NCI-H2171 (cell line): ENCODE data around the gene ZNF548.
"Not testable (repeated sequence)": the region's sequence is repeated elsewhere in the genome, so short reads cannot be mapped to it uniquely, and the experiment has no call there.

Source experiments
- DNase-seq: peaks from one replicate; lab custom pipeline; 2025; lab: John Stamatoyannopoulos, UW

Gene ZNF548

DNA sequence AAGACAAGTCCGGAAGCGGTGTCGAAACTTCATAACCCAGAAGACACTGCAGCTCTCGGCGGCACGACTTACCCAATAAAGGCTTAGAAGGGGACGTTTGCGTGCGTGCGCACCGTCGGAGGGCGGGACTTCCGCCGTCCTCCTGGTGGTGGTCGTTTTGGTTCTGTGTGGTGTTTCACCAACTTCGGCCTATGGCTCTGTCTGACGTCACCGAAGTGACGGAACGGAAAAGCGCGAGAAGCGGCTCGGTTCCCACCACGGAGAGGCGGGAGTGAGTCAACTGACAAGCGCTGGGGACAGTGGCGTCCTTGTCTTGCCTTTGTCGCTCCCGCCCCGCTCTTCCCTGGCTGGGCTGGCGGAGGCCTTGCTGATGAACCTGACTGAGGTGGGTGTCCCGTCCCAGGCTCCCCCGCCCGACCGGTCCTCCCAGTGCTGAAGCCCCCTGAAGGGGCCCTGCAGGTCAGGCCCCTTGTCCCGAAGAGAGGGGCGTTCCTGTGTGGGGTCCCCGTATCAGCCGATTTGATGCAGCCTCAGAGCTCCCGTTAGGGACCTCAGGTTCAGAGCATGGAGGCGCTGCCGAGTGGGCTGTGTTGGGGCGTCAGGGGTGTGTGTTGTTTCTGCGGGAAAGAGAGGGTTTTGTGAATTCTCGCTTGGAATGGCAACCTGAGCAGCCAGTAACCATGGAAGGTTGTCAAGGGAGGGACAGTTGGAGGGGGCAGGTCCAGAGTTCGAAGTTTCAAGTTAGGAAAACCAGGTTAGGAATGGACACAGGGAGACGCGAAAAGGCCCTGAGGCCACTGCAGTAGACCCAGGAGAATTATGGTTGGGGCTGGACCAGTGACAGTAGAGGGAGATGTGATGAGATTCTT, at the start of gene ZNF548:
TSS of gene ZNF548 (plus strand) at position 125 of the 869 bp plus-strand sequence. CDS start at position 371, 246 bp downstream.
- DNase-seq, result peak; percentile 95

- DNase-seq, result no peak
Measured at GRCh38 chr19:57342582-57342981, 47.1 kb upstream of the ZNF548 start.

GRCh38 chr19:57348136-57348535, 41.5 kb upstream of the ZNF548 start:
- no peak for DNase-seq

GRCh38 chr19:57350877-57351805, 38.5 kb upstream of the ZNF548 start, which contains the start of gene ZNF304:
Gene ZNF304 (plus strand): TSS chr19:57351271. CDS start chr19:57351665, 394 bp downstream.
- DNase-seq, result peak; percentile 92

GRCh38 chr19:57351867-57352266, 37.8 kb upstream of the ZNF548 start:
- no peak for DNase-seq

DNA sequence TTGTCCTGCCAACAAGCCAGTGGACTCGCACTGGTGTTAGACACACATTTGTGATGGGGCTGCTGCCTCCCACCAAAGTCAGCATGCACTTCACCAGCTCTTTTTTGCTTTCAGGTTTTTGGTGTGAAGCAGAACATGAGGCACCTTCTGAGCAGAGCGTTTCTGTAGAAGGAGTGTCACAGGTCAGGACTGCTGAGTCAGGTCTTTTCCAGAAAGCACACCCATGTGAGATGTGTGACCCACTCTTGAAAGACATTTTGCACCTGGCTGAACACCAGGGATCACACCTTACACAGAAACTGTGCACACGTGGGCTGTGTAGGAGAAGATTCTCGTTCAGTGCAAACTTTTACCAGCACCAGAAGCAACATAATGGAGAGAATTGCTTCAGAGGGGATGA, 33.7 kb upstream of the ZNF548 start:
- DNase-seq, result no peak

GRCh38 chr19:57357406-57357805, 32.2 kb upstream of the ZNF548 start:
- DNase-seq, result no peak

GRCh38 chr19:57359300-57359699, 30.4 kb upstream of the ZNF548 start:
- DNase-seq, result no peak

GRCh38 chr19:57362419-57362818, 27.2 kb upstream of the ZNF548 start:
- DNase-seq, result no peak

DNA sequence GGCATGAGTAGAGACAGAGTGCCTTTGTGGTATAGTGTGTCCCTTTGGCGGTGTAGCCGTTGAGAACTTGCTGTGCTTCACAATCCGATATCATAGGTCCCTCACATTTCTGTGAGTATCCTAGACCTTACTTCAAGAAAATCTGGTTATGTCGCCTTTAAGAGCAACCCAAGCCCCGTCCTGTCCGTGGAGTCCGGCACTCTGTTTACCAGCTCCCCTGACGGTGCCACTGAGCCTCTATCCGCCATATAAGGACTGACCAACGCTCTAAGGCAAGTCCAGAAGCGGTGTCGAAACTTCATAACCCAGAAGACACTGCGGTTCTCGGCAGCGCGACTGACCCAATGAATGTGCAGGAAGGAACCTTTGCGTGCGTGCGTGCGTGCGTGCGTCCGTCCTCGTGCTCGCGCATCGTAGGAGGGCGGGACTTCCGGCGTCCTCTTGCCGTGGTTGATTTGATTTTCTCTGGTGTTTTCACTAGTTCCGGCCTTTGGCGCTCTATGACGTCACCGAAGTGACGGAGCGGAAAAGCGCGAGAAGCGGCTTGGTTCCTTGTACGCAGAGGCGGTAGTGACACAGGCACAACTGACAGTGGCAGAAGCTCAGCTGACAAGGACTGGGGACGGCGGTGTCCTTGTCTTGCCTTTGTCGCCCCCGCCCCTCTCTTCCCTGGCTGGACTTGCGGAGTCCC, 26.5 kb upstream of the ZNF548 start, which contains the start of the genes TRAPPC2B and ZNF547:
TSS of gene TRAPPC2B (plus strand) at position 555 of the 691 bp plus-strand sequence. CDS start 1,283 bp downstream, outside the sequence.
TSS of gene ZNF547 (plus strand) at position 555 of the 691 bp plus-strand sequence. CDS start 5,005 bp downstream, outside the sequence.
- DNase-seq, result peak; percentile 97

DNA sequence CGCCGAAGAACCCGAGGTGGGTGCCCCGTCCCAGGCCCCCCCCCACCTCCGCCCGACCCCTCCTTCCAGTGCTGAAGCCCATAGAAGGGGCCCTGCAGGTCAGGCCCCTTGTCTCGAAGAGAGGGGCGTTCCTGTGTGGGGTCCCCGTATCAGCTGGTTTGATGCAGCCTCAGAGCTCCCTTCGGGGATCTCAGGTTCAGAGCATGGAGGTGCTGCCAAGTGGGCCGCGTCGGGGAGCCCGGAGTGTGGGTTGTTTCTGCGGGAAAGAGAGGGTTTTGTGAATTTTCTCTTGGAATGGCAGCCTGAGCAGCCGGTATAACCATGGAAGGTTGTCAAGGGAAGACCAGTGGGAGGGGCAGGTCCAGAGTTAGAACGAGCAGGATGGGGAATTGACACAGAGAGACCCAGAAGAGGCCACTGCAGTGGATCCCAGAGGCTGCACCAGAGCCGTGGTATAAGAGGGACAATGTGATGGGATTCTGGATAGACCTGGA, 25.9 kb upstream of the ZNF548 start:
- no peak for DNase-seq

DNA sequence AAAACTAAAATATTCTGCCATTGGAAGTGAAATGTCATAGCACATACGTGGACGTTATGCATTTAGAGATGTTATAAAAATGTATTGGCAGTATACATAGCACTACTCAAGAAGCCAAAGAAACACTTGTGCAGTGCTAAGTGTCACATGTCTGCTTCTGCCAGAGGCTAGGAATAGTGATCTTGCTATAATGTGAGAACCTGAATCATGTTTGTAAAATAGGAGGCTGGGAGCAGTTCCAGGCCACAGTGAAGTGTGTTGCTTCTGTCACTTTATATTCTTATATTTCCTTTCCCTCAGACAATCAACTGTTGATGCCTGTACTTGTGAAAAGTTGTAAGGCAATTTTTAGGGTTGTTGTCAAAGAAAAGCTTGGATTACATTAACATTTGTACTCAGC, 22.9 kb upstream of the ZNF548 start:
- no peak for DNase-seq

- no peak for DNase-seq
Measured at GRCh38 chr19:57374179-57374578, 15.5 kb upstream of the ZNF548 start.

GRCh38 chr19:57374647-57375046, 15.0 kb upstream of the ZNF548 start:
- not testable (repeated sequence) for DNase-seq

DNA sequence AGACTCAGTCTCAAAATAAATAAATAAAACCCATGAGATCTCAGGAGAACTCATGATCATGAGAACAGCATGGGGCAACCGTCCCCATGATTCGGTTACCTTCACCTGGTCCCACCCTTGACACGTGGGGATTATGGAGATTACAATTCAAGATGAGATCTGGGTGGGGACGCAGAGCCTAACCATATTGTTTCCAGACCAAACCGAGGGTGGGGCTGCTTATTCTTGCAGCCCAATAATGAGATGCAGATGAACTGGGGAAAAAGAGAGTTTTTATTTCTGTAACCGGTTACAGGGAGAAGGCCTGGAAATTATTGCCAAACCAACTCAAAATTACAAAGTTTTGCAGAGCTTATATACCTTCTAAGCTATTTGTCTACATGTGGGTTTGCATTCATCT, 13.5 kb upstream of the ZNF548 start:
- no peak for DNase-seq

DNA sequence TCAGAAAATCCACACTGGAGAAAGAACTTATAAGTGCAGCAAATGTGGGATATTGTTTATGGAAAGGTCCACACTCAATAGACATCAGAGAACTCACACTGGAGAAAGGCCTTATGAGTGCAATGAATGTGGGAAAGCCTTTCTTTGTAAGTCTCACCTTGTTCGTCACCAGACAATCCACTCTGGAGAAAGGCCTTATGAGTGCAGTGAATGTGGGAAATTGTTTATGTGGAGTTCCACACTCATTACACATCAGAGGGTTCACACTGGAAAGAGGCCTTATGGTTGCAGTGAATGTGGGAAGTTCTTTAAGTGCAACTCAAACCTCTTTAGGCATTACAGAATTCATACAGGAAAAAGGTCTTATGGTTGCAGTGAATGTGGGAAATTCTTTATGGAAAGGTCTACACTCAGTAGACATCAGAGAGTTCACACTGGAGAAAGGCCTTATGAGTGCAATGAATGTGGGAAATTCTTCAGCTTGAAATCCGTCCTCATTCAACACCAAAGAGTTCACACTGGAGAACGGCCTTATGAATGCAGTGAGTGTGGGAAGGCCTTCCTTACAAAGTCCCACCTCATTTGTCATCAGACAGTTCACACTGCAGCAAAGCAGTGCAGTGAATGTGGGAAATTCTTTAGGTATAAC, 12.0 kb upstream of the ZNF548 start:
- no peak for DNase-seq

DNA sequence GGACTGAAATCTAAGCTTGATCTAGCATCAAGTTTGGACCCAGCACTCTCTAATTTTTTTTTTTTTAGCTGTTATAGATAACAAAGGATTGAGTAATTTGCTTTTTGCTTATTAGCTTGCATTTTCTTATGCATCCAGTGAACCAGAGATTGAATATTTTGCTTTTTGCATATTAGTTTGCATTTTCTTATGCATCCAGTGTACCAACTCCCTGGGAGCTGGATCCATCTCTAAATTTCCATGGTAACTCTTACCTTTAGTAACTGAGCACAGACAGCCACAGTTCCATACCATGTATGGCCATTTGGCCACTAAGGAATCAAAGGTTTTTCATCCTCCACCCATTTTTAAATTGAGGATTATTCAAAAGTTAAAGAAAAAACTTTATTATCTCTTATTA, 8.7 kb upstream of the ZNF548 start:
- no peak for DNase-seq

DNA sequence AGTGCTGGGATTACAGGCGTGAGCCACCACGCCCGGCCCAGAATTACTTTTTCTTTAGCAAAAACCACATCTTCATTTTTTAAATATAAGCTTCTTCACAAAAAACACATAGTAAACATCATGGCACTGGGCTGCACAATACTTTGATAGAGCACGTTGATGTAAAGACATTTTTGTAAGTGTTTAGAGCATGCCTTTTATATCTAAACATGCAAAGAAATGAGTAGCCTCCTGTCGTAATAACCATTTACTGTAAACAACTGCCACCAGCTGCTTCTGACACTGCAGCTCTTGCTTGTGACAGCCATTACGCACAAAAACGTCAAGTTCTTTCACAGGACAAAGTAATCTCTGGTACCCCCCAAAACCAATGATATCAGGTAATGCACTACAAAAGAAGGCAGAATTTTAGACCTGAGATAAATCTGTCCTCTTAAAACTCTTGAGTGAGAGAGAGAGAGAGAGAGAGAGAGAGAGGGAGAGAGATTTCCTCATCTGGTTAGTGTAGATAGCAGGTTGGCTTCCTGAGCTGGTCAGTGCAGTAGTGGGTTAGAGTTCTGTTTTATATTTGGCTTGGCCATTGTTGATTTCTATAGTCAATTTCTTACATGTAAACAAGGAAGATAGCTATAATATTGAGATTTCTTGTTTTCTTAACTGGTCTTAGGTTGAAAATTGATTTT, 6.7 kb upstream of the ZNF548 start:
- DNase-seq, result no peak

DNA sequence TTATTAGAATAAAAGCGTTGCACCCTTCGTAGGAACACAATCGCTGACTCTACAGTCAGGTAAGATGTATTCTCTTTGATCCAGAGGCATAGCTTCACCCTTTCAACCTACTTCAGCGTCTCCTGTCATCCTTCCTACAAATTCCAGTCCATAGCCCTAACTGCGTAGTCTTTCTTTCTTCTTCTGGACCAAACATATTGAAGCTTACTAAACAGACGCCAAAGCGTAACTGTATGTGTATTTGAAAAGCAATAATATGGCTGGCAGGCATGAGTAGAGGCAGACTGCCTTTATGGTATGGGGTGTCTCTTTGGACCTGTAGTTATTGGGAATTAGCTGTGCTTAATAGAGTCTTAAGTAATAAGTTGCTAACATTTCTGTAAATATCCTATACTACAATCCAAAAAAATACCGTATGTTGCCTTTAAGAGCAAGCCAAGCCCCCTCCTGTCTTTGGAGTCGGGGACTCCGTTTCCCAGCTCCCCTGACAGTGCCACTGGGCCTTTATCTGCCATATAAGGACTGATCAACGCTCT, 392 bp upstream of the ZNF548 start:
- no peak for DNase-seq

GRCh38 chr19:57395710-57396109, 6.1 kb downstream of the ZNF548 start:
- DNase-seq, result no peak
